ENCODE measurements around the gene NRCAM.
"Not testable (repeated sequence)": the region's sequence is repeated elsewhere in the genome, so short reads cannot be mapped to it uniquely, and the experiment has no call there.

The NRCAM gene

DNA sequence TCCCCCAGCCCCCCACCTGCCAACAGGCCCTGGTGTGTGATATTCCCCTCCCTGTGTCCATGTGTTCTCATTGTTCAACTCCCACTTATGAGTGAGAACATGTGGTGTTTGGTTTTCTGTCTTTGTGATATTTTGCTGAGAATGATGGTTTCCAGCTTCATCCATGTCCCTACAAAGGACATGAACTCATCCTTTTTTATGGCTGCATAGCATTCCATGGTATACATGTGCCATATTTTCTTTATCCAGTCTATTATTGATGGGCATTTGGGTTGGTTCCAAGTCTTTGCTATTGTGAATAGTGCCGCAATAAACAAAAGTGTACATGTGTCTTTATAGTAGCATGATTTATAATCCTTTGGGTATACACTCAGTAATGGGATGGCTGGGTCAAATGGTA, 183.3 kb downstream of the NRCAM start:
- not testable (repeated sequence) for H3K9ac ChIP-seq (ENCODE audit: low read depth, low read length); H3K36me3 ChIP-seq (ENCODE audit: insufficient read depth, low read length); H3K4me1 ChIP-seq (ENCODE audit: insufficient read depth, low read length); H3K4me3 ChIP-seq (ENCODE audit: low read length); H3K27ac ChIP-seq (ENCODE audit: low read depth, low read length); H3K9me3 ChIP-seq (ENCODE audit: insufficient read depth, low read depth, low read length); H3K27me3 ChIP-seq (ENCODE audit: insufficient read depth, low read length)
- 88% methylated on average over 1 of the region's 1 CpG for WGBS

DNA sequence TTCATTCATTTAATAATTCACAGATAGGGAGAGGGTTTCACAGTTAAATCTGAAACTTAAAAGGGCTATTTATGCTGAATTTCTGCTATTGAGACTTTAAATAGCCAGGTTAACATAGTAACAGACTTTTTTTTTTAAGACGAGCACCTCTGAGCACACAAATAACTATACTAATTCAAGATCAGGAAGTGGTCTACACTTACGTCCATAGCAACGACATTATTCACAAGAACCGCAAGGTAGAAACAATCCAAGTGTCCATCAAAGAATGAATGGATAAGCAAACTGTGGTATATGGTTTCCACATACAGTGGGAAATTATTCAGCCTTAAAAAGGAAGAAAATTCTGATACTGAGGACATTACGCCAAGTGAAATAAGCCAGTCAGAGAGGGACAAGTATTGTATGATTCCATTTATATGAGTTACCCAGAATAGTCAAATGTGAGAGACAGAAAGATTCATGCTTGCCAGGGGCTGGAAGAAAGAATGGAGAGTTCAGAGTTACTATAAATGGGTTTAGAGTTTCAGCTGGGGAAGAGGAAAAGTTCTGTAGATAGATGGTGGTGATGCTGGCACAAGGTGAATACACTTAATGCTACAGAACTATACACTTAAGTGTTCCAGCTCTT, 185.7 kb downstream of the NRCAM start:
- WGBS, result 96% methylated on average over 5 of the region's 5 CpGs
- H3K4me3 ChIP-seq (ENCODE audit: low read length), result no peak overlapping the region
- no peaks in the 10 kb centered on the region for H3K36me3 ChIP-seq (ENCODE audit: insufficient read depth, low read length)
- H3K9ac ChIP-seq (ENCODE audit: low read depth, low read length), result no peak overlapping the region
- peaks cover 4% of the 10 kb centered on the region; the same call in 1 of the 2 replicates for H3K4me1 ChIP-seq (ENCODE audit: insufficient read depth, low read length)
- H3K27ac ChIP-seq (ENCODE audit: low read depth, low read length), result no peak overlapping the region
- no peaks in the 10 kb centered on the region for H3K9me3 ChIP-seq (ENCODE audit: insufficient read depth, low read depth, low read length)
- H3K27me3 ChIP-seq (ENCODE audit: insufficient read depth, low read length), result no peaks in the 10 kb centered on the region

DNA sequence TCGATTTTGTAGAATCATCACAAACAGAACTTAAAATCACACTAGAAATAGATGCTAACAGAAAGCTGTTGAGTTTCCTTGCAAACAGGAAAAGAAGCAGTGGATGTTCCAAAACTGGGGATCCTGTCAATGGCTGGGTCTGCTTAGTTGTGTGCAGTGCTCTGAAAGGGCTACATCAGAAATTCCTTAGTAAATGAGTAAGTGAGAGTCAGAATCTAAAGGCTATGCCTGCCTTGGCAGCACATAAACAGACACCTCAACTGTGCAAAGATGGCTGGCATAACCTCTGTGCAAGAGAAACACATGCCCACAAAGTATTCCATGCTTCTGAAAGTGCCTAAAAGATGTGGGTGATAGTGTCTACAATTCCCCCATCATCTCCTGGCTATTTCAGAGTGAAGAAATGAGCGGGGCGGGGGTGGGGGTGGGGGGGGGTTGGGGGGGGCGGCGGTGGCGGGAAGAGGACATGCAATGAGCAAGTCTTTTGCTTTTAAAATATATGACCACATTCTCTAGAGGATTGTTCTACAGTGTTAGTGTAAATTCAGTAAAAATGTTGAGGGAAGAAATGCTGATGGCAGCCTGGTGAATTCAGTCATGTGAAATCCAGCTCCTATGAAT, 187.9 kb downstream of the NRCAM start:
- Histone ChIP-seq H3K9ac (ENCODE audit: low read depth, low read length) (no peak overlapping the region), H3K4me1 (ENCODE audit: insufficient read depth, low read length) (peaks cover 4% of the 10 kb centered on the region; the same call in 1 of the 2 replicates), H3K27me3 (ENCODE audit: insufficient read depth, low read length) (no peaks in the 10 kb centered on the region), H3K9me3 (ENCODE audit: insufficient read depth, low read depth, low read length) (no peaks in the 10 kb centered on the region), H3K4me3 (ENCODE audit: low read length) (no peak overlapping the region), H3K36me3 (ENCODE audit: insufficient read depth, low read length) (no peaks in the 10 kb centered on the region), H3K27ac (ENCODE audit: low read depth, low read length) (no peak overlapping the region)
- WGBS, result no CpG with 5 or more reads among the region's 6 CpGs

DNA sequence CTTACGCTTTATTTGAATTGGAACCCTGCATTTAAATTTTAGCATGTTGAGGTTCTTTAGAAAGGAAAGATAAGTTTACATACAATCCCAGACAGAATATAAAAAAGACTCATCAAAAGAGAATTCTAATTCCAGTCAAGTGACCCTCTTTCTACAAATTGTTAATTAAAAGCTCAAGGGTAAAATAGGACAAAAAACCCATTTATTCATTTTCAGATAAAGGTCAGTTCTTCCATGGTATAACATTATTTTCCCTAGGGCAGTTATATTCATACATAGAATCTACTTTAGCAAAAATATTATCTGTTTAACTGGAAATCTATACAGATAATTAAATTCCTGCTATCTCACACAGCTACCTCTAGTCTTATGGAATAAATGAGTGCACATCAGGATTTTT, 188.6 kb downstream of the NRCAM start:
- Histone ChIP-seq H3K4me3 (ENCODE audit: low read length) (no peak overlapping the region), H3K9ac (ENCODE audit: low read depth, low read length) (no peak overlapping the region), H3K27ac (ENCODE audit: low read depth, low read length) (no peak overlapping the region), H3K36me3 (ENCODE audit: insufficient read depth, low read length) (no peaks in the 10 kb centered on the region), H3K4me1 (ENCODE audit: insufficient read depth, low read length) (peaks cover 4% of the 10 kb centered on the region; the same call in 1 of the 2 replicates), H3K9me3 (ENCODE audit: insufficient read depth, low read depth, low read length) (no peaks in the 10 kb centered on the region), H3K27me3 (ENCODE audit: insufficient read depth, low read length) (no peaks in the 10 kb centered on the region)
- WGBS, result 100% methylated on average over 1 of the region's 1 CpG

DNA sequence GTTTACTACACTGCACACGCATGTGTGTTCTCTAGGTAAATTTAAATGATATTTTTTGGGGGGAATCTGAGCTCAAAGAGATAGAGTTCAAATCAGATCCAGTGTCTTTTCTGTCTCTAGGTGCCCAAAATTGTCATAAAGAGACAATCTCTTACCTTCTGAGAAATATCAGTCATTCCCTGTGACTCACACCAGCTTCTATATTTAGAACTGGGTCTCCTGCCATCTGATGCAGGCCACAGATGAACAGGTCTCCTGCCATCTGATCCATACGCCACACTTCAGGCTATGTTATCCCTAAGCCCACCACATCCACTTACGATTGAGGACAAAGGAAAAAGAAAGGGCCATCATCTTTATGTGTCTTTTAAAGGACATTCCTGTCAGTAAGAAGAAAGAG, 189.7 kb downstream of the NRCAM start:
- H3K9ac ChIP-seq (ENCODE audit: low read depth, low read length), result no peak overlapping the region
- peaks cover 4% of the 10 kb centered on the region; the same call in 1 of the 2 replicates for H3K4me1 ChIP-seq (ENCODE audit: insufficient read depth, low read length)
- no peaks in the 10 kb centered on the region for H3K36me3 ChIP-seq (ENCODE audit: insufficient read depth, low read length)
- H3K4me3 ChIP-seq (ENCODE audit: low read length), result no peak overlapping the region
- H3K9me3 ChIP-seq (ENCODE audit: insufficient read depth, low read depth, low read length), result no peaks in the 10 kb centered on the region
- H3K27me3 ChIP-seq (ENCODE audit: insufficient read depth, low read length), result no peaks in the 10 kb centered on the region
- WGBS, result 80% methylated on average over 3 of the region's 3 CpGs
- H3K27ac ChIP-seq (ENCODE audit: low read depth, low read length), result no peak overlapping the region

DNA sequence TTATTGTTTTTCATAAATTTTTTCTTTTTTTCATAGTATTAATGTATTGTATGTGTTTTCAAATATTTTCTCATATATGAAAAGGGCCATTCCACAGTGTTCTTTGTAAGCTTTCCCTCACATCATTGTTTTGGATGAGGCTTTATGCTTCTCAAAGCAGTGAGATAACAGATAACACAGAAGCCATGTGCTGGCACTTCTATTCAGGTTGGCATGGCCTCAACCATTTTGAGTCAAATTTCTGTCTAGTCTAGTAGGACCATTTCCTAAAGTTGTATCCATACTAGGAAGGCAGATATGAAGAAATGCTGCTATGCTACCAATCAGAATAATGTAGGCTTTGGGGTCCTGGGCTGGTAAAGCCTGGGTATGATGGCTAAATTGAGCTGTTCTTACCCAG, 190.2 kb downstream of the NRCAM start:
- no peak overlapping the region for H3K4me3 ChIP-seq (ENCODE audit: low read length)
- H3K36me3 ChIP-seq (ENCODE audit: insufficient read depth, low read length), result no peaks in the 10 kb centered on the region
- H3K27ac ChIP-seq (ENCODE audit: low read depth, low read length), result no peak overlapping the region
- H3K9me3 ChIP-seq (ENCODE audit: insufficient read depth, low read depth, low read length), result no peaks in the 10 kb centered on the region
- peaks cover 4% of the 10 kb centered on the region; the same call in 1 of the 2 replicates for H3K4me1 ChIP-seq (ENCODE audit: insufficient read depth, low read length)
- no peak overlapping the region for H3K9ac ChIP-seq (ENCODE audit: low read depth, low read length)
- H3K27me3 ChIP-seq (ENCODE audit: insufficient read depth, low read length), result no peaks in the 10 kb centered on the region

DNA sequence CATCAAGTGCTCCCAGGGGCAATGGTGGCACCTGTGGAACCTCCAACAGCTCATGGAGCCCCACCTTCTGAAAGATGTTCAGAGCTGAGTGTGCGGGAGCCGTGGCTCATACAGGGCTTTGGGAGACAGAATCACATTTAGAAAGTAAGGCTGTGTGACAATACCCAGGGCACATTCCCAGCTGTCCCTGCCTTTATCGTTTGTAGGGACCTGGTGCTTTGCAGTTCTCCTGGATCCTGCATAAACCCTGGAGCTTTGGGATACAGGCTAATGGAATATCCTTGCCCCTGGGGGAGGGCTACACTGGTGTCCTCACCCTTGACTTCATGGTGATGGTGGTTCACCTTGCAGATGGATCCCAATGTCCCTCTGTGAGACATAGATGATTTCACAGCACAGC, 191.2 kb downstream of the NRCAM start:
- H3K4me3 ChIP-seq (ENCODE audit: low read length), result no peak overlapping the region
- no peak overlapping the region for H3K27ac ChIP-seq (ENCODE audit: low read depth, low read length)
- no peaks in the 10 kb centered on the region for H3K27me3 ChIP-seq (ENCODE audit: insufficient read depth, low read length)
- H3K4me1 ChIP-seq (ENCODE audit: insufficient read depth, low read length), result peaks cover 4% of the 10 kb centered on the region; the same call in 1 of the 2 replicates
- H3K9me3 ChIP-seq (ENCODE audit: insufficient read depth, low read depth, low read length), result no peaks in the 10 kb centered on the region
- H3K36me3 ChIP-seq (ENCODE audit: insufficient read depth, low read length), result no peaks in the 10 kb centered on the region
- whole genome bisulfite sequencing, result 95% methylated on average over 3 of the region's 3 CpGs
- H3K9ac ChIP-seq (ENCODE audit: low read depth, low read length), result no peak overlapping the region

DNA sequence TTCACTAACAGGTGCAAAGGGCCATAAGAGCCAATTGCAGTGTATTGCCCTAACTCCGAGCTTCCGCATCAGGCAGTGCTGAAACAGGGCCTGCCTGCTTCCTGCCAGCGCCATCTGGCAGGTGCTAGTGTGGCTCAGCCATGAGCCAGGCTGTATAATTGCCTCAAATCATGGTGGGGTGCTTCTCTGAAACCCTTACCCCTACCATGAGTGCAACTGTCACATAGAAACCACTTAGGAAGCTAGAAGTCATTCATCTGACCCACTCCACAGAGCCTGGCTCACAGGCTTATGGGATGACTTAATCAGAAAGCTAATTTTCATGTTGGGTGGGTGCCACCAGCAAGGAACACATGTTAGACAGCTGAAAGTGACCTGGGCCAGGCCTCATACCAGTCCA, 192.8 kb downstream of the NRCAM start:
- WGBS, result 91% methylated on average over 3 of the region's 3 CpGs
- no peaks in the 10 kb centered on the region for H3K4me1 ChIP-seq (ENCODE audit: insufficient read depth, low read length)
- H3K9ac ChIP-seq (ENCODE audit: low read depth, low read length), result no peak overlapping the region
- H3K27ac ChIP-seq (ENCODE audit: low read depth, low read length), result no peak overlapping the region
- no peaks in the 10 kb centered on the region for H3K27me3 ChIP-seq (ENCODE audit: insufficient read depth, low read length)
- no peak overlapping the region for H3K4me3 ChIP-seq (ENCODE audit: low read length)
- no peaks in the 10 kb centered on the region for H3K36me3 ChIP-seq (ENCODE audit: insufficient read depth, low read length)
- 0 out of 2 replicates have a peak, but pooled peaks cover 7% of the 10 kb centered on the region for H3K9me3 ChIP-seq (ENCODE audit: insufficient read depth, low read depth, low read length)

DNA sequence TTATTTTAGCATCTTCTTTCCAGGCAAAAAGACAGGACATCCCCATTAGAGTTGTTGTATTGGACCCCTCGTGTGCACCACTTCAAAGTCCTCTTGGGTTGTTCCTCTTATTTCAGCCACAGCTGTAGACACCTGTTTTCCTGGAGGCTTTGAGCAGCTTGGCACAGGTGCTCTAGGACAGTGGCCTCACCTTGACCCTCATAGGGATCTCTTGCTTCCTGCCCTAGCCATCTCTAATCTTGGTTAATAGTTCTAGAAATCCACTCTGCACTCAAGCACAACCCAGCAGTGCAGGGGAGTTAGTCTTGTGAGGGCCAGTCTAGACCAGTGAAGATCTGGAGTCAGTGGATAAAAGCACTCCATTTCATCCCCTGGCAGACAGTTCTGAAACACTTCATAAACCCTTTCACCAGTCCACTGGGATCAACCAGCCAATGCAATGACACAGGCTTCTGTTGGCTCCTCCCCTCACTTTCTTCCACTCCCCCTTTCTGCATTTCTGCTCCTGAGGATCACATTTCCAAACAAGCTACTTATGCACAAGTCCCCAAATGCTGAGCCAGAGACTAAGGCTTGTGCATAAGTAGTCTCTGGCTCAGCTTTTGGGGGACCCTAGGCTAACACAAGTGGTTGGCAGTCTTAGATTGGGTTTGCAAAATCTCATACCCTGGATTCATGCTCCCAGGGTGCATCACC, 194.5 kb downstream of the NRCAM start:
- 0 out of 2 replicates have a peak, but pooled peaks cover 7% of the 10 kb centered on the region for H3K9me3 ChIP-seq (ENCODE audit: insufficient read depth, low read depth, low read length)
- H3K4me1 ChIP-seq (ENCODE audit: insufficient read depth, low read length), result no peaks in the 10 kb centered on the region
- H3K9ac ChIP-seq (ENCODE audit: low read depth, low read length), result no peak overlapping the region
- WGBS, result 86% methylated on average over 1 of the region's 1 CpG
- H3K4me3 ChIP-seq (ENCODE audit: low read length), result no peak overlapping the region
- H3K36me3 ChIP-seq (ENCODE audit: insufficient read depth, low read length), result no peaks in the 10 kb centered on the region
- no peak overlapping the region for H3K27ac ChIP-seq (ENCODE audit: low read depth, low read length)
- no peaks in the 10 kb centered on the region for H3K27me3 ChIP-seq (ENCODE audit: insufficient read depth, low read length)

DNA sequence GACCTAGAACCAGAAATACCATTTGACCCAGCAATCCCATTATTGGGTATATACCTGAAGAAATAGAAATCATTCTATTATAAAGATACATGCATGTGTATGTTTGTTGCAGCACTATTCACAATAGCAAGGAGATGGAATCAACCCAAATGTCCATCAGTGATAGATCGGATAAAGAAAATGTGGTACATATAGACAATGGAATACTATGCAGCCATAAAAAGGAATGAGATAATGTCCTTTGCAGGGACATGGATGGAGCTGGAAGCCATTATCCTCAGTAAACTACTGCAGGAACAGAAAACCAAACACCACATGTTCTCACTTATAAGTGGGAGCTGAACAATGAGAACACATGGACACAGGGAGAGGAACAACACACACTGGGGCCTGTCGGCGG, 196.8 kb downstream of the NRCAM start:
- 96% methylated on average over 3 of the region's 3 CpGs for WGBS
- peaks cover 11% of the 10 kb centered on the region; the same call in 1 of the 2 replicates for H3K9me3 ChIP-seq (ENCODE audit: insufficient read depth, low read depth, low read length)
- not testable (repeated sequence) for H3K4me3 ChIP-seq (ENCODE audit: low read length); H3K27me3 ChIP-seq (ENCODE audit: insufficient read depth, low read length); H3K4me1 ChIP-seq (ENCODE audit: insufficient read depth, low read length); H3K36me3 ChIP-seq (ENCODE audit: insufficient read depth, low read length); H3K27ac ChIP-seq (ENCODE audit: low read depth, low read length); H3K9ac ChIP-seq (ENCODE audit: low read depth, low read length)

DNA sequence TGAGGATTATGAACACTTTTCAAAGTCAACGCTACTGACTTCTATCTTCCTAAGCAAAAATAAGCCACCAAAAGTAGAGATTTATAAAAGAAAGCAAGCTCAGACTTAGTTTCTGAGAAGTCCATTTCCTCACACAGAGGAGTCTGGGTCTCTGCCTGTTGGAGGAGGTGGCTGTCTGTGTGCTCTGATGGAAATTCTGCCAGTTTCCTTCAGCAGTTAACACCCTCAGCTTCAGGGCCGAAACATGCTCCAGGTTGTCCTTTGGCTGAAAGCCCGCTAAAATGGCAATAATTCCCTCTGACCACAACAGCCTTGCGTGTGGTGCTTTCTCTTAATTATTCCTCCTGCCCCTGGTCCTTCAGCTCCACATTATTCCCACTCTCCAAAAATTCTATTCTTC, 198.3 kb downstream of the NRCAM start:
- Histone ChIP-seq H3K9me3 (ENCODE audit: insufficient read depth, low read depth, low read length) (peaks cover 23% of the 10 kb centered on the region; the same call in 1 of the 2 replicates), H3K27ac (ENCODE audit: low read depth, low read length) (no peak overlapping the region), H3K4me3 (ENCODE audit: low read length) (no peak overlapping the region), H3K4me1 (ENCODE audit: insufficient read depth, low read length) (no peaks in the 10 kb centered on the region), H3K27me3 (ENCODE audit: insufficient read depth, low read length) (no peaks in the 10 kb centered on the region), H3K36me3 (ENCODE audit: insufficient read depth, low read length) (no peaks in the 10 kb centered on the region), H3K9ac (ENCODE audit: low read depth, low read length) (no peak overlapping the region)
- WGBS, result 96% methylated on average over 4 of the region's 4 CpGs

Measured in HUES64 (cell line).